Activated effector memory CD4-positive, alpha-beta T cell treated with anti-CD3 and anti-CD28 coated beads, Interleukin-2, amount 50 U/mL, for 16 hours (primary cell): ENCODE results near the gene PDLIM1.
A peak's percentile ranks its signal among the peaks of the same experiment; 100 is the strongest.
"Not testable (repeated sequence)": the region's sequence is repeated elsewhere in the genome, so short reads cannot be mapped to it uniquely, and the experiment has no call there.

ENCODE experiments used
- DNase-seq: peaks from one replicate; pipeline ENCODE4 v3.0.0-alpha.2; 2020

PDLIM1 gene

DNA sequence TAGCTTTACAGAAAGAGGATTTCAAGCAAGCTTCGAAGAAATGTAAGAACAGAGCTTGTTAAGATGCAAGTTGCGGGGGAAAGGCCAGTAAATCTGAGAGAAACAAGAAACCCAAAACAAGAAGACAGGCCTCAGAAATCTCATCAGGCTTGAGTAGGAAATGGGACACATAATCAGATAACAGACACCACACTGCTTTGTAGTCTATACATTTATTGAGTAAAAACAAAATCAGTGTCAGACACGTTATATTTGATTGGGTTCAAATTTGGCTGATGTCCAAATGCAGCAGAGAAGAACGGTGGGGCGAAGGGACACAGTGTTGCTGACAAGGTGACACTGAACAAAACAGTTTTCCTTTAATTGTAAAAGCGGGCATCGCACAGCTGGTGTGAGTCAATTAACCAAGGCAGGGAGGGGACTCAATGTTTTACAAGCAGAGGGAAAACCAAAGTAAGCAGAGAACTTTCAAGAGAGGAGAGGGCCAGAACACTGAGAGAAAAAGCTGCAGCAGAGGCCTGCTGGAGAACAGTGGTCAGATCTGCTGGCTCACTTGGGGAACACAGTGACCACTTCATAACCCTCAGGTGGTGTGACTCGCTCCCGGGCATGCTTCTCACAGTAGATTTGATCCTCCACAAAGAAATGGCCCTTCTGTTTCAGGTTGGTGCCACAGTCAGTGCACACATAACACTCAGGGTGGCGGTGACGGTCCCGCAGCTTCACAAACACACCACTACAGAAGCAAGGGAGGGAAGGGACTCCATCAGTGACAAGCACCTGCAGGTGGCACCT, 53.2 kb downstream of the PDLIM1 start:
- no peak for DNase-seq

DNA sequence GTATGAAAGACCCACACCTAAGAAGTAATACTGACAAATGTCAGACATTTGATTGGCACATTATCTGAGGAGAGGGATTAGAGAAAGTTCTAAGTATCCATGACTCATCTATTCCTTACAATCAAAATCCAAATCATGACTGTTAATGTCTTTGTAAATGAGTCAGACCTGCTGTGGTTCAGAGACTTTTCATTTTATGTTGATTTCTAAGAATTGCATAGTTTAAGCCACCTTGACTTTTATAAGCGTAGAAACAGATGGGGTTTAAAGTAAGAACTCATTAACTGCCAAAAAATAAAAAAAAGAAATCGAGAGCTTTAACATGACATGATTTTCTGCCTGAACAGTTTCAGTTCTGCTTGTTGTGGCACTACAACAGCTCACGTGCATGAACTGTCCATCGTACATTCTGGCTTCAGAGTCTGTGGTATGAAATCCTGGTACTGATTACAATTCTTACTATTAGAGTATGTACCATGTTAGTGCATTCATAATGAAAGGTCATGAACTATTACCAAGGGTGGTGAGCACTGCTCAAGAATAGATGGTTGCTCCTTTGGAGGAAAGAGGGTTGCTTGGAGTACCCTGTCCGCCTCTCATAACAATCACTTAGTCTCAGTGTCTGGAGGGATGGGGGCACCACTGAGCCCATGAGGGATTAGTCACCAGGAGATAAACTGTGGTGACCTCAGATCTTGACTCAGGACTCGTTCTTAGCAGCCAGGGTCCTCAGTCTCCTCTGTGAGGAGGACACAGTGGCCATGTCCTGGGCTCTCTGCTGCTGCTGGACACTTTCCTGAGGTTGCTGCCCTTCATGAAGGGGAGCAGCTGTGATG, 54.5 kb downstream of the PDLIM1 start:
- no peak for DNase-seq

DNA sequence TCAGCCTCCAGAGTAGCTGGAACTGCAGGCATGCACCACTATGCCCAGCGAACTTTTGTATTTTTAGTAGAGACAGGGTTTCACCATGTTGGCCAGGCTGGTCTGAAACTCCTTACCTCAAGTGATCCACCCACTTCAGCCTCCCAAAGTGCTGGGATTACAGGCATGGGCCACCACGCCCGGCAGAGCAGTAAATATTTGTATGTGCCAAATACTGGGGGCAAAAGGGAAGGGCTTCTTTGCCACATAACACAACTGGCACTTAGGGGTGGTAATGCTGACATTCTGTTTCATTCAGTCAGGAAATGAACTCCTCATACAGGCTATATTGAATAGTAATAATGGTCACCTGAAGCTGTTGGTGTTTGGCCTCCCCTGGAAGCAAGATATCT, 55.1 kb downstream of the PDLIM1 start:
- DNase-seq: no peak

DNA sequence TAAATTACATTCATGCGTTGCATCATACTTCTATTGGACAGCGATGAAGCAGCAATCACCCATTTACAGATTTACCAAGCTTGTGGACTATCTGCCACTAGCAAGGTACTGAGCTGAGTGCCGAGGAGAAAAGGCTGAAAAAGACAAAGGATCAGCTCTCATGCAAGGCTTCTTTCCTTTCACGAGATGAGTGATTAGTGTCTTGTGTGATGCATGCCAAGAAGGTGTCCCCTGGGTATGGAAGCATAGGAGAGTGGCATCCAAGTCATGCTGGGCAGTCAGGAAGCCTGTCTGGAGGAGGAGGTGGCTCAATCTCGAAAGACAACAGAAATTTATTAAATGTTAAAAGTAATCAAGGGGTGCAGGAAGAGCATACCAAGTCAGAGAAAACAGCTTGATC, 55.9 kb downstream of the PDLIM1 start:
- no peak for DNase-seq

DNA sequence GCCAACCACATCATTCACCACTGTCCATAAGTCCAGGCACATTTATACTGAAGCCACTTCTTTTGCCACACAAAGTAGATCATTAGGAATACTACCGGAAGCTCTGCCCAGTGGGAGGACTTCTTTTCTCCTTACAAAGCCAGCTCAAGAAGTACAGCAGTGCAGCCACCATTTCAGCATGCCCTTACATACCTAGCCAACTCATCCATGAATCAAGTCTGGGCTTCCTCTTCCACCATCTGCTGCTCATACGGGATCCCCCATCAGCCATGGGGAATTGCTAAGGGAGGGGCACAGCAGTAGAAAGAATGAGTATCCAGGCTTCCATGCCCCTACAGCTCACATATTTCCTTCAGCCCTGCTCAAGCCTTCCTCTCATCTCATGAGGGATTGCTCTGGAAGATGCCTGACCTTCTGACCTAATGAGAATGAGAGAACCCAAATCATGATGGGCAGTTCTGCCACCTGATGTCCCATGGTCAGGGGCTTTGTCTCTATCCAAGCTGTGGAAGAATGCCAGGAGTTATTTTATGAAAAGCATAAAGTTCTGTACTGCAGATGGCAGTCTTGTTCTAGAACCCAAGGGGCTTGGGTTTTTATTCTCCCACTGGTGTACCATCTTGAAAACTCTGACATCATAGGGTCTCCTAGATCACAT, 57.3 kb downstream of the PDLIM1 start:
- DNase-seq: no peak

DNA sequence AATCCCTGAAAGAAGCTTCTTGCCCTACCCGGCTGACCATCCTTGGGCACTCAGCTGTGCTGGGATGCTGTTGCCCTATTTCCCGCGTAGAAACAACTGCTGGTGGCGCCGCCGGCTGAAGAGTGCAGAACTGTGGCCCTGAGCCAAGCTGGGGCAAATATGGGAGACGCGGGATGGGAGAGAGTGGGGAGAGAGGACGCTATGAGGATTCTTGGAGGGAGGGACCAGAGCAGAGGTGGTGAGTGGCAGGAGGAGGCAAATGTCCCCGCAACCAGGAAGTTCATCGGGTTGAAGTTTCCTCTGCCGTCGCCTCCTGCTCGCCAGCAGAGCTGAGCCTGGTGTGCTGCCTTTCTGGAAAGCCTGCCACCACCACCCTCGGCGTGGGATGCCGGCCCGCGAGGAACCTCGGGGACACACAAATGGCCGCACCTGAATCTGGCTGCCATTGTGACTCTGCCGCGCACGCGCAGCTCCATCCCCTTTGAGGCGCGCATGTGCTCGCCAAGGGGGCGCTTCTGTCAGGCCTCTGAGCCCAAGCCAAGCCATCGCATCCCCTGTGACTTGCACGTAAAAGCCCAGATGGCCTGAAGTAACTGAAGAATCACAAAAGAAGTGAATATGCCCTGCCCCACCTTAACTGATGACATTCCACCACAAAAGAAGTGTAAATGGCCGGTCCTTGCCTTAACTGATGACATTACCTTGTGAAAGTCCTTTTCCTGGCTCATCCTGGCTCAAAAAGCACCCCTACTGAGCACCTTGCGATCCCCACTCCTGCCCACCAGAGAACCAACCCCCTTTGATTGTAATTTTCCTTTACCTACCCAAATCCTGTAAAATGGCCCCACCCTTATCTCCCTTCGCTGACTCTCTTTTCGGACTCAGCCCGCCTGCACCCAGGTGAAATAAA, 59.9 kb downstream of the PDLIM1 start:
- DNase-seq: peak; percentile 74

DNA sequence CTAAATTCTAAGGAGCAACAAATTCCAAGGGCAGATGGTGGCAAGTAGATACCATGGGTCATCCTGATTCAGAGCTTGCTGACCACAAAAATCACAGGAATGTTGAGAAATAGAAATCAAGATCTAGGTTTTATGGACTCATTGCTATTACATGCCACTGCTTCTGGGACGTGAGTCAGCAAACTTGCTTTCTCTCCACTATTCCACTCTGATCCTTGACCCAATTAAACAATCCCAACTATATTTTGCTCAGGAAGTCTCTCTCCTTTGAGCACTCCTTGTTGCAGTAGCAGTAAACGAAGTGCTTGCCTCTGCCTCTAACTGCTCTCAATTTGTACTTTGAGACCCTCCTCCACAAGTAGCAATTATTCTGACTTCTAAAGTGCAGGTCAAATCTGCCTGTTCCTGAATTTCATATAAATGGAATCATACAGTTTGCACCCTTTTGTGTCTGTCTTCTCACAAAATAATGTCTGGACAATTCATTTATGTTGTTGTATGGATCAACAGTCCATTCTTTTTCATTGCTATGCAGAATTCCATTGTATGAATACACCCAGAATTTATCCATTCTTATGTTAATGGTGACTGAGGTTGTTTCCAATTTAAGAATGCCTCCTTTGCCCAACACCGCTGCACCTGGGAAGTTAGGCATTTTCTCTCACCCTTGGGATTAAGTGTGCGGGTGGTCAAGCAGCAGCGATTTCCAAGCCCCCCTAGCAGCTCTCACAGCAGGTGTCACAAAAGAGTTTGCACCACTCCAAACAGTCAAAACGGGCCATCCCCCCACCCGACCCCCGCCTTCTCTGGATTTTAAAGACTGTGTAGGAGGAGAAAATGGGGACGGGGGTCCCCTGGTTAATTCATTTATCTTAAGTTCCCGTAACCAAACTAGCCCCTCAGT, 60.8 kb downstream of the PDLIM1 start:
- no peak for DNase-seq

DNA sequence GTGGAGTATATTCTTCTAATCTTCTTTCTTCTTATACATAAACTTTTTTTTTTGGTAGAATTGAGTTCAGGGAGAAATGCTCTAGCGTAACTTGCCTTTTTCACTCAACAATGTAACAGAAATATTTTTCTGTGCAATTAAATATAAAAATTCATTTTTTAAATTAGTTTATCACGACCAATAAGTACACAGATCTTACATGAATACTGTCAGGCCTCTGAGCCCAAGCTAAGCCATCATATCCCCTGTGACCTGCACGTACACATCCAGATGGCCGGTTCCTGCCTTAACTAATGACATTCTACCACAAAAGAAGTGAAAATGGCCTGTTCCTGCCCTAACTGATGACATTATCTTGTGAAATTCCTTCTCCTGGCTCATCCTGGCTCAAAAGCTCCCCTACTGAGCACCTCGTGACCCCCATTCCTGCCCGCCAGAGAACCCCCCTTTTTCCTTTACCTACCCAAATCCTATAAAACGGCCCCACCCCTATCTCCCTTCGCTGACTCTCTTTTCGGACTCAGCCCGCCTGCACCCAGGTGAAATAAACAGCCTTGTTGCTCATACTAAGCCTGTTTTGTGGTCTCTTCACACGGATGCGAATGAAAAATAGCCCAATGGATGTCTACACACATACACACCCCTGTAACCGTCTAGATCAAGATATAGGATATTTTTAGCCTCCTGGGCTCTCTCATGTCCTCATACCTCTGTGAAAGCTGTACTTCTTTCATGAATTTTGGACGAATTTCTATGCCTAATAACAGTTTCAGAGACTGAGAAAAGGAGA, 61.7 kb downstream of the PDLIM1 start:
- not testable (repeated sequence) for DNase-seq

DNA sequence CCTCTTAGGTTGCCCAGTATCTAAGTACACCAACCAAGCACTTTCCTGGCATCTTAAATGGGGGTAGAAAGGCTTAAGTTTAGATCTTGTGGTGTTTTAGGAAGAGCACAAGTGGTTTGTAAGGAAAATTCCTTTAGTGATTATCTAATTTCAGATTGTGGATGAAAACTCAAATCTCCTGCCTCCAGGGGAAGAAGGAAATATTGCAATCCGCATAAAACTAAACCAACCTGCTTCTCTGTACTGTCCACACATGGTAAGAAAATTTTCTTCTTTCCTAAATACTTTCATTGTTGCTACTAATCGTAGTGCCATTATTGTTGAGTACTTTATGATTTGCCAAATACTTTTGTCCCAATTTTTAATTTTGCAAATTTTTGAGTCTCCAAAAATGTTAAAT, 65.7 kb downstream of the PDLIM1 start:
- DNase-seq: no peak

DNA sequence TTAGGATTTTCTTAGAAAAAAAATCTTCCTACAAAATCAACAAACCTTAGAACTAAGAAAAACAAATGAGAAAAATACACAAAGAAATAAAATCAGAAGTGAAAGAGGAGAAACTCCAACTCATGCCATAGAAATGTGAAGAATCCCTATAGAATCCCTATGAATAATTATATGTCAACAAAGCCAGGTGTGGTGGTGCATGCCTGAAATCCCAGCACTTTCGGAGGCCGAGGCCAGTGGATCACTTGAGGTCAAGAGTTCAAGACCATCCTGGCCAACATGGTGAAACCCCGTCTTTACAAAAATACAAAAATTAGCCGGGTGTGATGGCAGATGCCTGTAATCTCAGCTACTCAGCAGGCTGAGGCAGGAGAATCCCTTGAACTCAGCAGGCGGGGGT, 69.7 kb downstream of the PDLIM1 start:
- DNase-seq: no peak

DNA sequence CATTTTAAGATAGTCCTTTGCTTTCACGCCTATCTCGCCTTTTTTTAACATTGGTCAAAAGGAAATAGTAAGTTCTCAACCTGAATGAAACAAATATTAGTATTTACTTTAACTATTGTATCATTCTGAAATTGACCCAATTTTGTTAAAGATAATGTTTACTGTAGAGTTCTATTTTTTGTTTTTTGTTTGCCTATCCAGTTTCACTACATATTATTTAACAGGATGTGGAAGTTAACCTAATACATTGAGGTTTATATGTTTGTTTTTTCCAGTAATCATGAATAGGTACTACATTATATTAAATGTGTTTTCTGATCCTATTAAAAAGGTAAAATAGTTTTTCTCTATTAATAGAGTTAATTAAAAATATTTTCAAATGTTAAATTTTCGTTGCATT, 70.3 kb downstream of the PDLIM1 start:
- no peak for DNase-seq

DNA sequence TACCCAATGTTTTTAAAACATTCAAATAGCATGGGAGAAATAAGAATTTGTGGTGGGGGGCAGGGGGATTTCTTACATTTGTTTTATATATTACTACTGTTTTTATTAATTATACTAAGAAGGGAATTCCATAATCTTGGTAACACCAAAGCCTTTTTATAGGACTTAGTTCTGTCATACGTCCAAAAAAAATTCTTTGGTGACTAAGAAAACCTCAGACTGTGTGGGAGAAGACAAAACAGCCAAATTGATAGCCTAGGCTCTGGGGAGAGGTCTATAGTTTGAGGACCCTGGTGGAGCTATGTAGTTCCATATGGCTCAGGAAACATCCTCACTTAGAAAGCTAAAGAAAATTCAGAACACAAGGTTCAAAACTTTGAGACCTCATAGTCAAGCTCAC, 73.3 kb downstream of the PDLIM1 start:
- no peak for DNase-seq

DNA sequence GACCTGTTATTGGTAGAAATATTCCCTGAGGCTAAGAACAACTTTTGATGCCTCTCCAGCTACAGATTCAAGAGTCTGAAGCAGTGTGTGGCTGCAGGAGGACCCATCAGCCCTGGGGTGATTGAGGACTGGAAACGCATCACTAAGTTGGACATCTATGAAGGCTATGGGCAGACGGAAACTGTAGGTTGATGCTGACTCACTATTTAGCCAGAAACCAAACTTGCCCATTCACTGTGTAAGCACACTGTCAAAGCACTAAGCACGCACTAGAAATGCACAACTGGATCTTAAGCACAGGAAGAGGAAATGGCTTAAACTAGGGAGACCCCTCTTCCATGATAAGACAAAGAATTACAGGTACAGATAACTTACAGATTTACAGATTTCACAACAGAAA, 76.0 kb downstream of the PDLIM1 start:
- DNase-seq: no peak

DNA sequence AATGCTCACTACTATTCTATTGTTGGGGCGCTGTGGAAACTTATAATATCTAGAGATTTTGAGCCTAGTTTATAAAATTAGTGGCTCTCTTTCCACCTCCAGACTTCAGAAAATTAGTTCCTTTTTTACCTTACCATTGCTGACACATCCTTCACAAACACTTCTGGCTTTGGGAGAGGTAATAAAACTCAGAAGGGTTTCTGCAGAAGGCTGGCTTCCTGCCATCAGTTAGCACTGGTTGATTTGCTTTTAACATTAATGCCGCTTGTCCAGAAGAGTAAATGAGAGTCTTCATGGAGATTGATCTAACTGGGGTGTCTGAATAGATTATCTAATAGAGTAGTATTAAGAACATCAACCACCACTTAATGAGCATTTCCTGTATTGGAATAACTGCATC, 76.4 kb downstream of the PDLIM1 start:
- no peak for DNase-seq

DNA sequence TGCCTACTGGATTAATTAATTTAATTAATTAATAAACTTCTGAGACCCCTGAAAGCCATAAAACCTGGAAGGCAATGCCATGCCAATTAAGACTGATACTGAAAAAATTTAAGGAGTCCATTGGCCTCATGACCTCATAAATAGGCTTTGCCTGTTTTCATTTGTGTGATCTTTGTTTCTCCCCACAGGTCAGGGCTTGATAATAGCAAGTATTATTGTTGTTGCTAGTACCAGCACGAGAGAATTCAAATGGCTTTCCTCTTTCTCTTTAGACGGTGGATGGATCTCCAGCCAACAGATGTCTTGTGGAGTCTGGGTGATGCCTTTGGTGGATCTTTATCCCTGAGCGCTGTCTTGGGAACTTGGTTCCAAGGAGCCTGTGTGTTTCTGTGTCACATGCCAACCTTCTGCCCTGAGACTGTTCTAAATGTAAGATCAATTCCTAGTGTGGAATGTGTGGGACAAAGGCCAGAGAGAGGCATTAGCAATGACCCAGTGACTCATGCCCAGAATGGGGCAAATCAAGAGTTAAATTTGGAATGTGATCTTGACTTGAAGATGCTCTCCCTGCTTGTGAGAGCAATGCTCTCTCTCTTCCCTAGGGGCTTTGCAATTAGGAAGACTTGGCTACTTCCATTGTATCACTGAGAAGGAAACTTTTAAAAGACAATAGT, 79.1 kb downstream of the PDLIM1 start:
- no peak for DNase-seq

DNA sequence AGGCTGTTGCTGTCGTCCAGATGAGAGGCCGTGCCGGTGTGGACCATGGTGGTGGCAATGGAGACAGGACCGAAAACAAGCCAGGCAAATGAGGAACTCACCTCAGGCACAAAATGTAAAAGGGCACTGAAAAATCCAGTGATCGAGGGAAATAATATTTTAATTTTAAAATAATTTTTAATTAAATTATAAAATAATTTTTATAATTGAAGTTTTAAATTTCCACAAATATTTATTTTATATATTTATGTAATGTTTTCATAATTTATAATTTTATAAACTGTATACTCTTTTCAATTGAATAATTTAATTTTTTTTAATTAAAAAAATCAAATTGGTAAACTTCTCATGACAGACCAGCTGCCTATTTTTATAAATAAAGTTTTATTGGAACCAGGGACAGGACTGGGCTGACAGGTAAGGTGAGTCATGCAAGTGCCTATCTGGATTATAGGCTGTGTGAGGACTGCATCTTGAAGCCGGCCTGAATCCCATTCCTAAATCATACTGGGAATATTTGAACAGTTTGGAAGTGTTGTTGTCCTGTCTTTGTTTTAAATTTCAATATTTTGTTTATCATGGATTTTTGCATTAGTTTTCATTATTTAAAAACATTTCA, 81.2 kb downstream of the PDLIM1 start:
- DNase-seq: no peak

DNA sequence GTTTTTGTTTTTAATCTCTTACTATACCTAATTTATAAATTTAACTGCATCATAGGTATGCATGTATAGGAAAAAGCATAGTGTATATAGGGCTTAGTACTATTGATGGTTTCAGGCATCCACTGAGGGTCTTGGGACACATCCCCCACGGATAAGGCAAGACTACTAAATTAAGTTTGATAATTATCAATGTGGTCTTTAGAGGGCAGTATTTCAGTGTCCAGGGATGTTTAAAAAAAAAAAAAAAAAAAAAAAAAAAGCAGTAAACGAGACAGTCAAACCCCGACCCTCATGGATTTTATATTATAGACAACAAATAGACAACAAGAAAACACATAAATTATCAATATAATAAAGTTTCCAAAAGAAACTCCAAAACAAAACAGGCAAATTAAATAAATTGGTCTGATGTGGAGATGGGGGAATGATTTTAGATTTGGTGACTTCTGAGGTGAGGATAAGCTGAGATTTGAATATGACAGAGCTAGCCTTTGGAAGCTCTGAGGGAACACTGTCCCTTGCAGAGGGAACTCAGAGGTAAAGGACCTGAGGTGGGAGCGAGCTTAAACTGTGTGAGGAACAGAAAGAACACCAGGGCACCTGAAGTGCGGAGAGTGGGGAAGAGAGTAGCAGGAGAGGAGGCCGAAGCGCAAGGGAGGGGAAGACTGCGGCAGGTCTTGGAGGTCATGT, 82.0 kb downstream of the PDLIM1 start:
- no peak for DNase-seq

DNA sequence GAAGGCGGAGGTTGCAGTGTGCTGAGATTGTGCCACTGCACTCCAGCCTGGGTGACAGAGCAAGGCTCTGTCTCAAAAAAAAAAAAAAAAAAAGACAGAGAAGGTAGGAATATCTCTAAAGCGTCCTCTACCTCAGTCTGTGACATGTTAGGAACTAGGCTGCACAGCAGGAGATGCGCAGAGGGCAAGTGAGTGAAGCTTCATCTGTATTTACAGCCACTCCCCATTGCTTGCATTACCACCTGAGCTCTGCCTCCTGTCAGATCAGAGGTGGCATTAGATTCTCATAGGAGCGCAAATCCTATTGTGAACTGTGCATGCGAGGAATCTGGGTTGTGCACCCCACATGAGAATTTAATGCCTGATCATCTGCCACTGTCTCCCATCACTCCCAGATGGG, 87.9 kb downstream of the PDLIM1 start:
- not testable (repeated sequence) for DNase-seq

DNA sequence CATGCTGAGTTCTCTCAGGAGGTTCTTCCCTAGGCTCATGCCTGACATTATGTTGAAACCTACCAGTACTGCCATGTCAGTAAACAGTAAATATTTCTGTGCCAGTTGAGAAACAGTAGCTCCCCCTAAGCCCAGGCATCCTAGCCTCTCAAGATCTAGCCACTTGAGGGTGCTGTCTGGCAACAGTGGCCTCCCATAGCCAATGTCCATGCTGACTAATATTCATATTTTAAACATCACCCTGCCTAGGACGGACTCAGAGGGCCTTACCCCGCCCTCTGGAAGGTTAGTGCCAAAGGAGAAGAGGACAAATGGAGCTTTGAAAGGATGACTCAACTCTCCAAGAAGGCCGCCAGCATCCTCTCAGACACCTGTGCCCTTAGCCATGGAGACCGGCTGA, 89.1 kb downstream of the PDLIM1 start:
- no peak for DNase-seq
